Tibial nerve (tissue), 3 donors: Measurements from ENCODE around the gene CTXN3.

Experiments used
- CTCF ChIP-seq, 5 experiments: fragments of 200-600 bp in 3 of 5; fragments of 450-650 bp in 2 of 5; sonication (generic) in 3 of 5; IDR thresholded peaks; one replicate each; pipeline ENCODE4 v1.5.1; 2016 to 2019; ENCODE audit warnings: antibody characterized with exemption in 5 of 5, mild to moderate bottlenecking in 3 of 5, moderate library complexity in 2 of 5
- POLR2A ChIP-seq, 2 donors: fragments of 450-650 bp; IDR thresholded peaks; one replicate each; pipeline ENCODE4 v1.6.1; 2017; ENCODE audit warnings: antibody characterized with exemption in 2 of 2, mild to moderate bottlenecking in 2 of 2, moderate library complexity in 2 of 2

DNA sequence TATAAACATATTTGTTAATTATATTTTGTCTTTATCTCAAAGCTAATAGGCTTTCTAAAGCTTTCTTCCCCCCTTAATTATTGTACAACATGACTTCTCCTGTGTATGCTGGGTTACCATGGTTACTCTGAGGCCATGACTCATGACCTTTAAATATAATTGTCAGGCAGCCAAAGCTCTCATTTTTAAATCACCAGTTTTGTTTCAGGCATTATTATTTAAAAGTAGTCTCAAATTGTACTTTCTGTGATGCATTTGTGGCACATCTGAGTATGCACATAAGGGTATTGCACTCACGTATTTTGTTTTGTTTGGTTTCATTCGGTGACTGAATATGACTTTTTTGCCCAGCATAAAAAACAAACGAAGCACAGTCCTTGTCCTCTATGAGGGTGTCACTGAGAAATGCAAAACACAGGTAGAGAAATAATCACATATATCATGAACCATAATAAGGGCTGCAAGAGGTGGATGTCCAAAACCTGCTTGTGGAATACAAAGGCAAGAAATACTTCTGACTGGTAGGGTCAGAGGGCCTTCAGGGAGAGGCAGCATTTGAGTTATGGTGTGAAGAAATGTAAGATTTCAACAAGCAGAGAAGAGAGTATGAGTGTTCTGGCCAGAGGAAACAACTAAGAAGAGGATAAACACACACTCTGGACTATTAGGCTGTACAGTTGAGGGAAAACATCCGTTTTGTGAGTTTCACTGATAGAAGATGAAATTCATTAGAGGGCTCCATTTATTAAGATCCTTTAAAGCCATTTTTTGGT lies 56.4 kb downstream of the CTXN3 start:
- TF ChIP-seq CTCF (IDR thresholded peaks at IDR 0.05) (no peak), POLR2A (IDR thresholded peaks at IDR 0.05) (no peak)
